GM19372 (cell line): ENCODE measurements around the gene CBLL2.
"Not testable (repeated sequence)": the region's sequence is repeated elsewhere in the genome, so short reads cannot be mapped to it uniquely, and the experiment has no call there.

ENCODE experiments used
- ATAC-seq: cut with Tn5 transposase; IDR thresholded peaks from one replicate; pipeline ENCODE4 v1.9.1; 2021; ENCODE audit warnings: mild to moderate bottlenecking, low read depth, moderate library complexity; ENCODE audit not compliant: unreplicated experiment

The CBLL2 gene, protein sequence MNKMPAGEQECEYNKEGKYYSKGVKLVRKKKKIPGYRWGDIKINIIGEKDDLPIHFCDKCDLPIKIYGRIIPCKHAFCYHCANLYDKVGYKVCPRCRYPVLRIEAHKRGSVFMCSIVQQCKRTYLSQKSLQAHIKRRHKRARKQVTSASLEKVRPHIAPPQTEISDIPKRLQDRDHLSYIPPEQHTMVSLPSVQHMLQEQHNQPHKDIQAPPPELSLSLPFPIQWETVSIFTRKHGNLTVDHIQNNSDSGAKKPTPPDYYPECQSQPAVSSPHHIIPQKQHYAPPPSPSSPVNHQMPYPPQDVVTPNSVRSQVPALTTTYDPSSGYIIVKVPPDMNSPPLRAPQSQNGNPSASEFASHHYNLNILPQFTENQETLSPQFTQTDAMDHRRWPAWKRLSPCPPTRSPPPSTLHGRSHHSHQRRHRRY

DNA sequence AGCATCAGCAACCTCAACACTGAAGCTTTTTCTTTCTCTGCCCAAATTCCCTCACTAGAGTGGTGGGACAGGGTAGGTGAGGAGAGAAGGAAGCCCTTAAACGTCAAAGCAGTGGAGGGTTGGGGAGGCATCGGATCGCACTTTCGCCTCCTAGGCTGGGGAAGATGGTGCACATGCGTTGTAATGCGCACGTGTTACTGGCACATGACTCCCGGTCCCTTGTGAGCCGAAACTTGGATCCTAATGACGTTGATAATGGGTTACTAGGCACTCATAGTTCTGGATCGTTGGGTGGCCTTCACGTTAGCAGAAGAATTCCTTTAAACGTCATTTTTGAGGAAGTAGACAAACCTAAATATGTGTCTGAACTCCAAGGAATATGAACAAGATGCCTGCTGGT, at the start of gene CBLL2:
Gene CBLL2, plus strand, starts transcription at position 301 of the 400 bp plus-strand sequence. Its CDS starts 79 bp downstream, at position 380.
- ATAC-seq = no peak

DNA sequence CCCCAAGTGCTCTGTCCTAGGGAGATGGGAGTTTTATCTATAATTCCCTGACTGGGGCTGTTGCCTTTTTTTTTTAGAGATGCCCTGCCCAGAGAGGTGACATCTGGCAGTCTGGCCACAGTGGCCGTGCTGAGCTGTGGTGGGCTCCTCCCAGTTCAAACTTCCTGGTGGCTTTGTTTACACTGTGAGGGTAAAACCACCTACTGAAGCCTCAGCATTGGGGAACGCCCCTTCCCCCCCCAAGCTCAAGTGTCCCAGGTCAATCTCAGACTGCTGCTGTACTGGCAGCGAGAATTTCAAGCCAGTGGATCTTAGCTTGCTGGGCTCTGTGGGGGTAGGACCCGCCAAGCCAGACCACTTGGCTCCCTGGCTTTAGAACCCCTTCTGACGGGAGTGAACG, 38.3 kb upstream of the CBLL2 start:
- ATAC-seq = no peak

DNA sequence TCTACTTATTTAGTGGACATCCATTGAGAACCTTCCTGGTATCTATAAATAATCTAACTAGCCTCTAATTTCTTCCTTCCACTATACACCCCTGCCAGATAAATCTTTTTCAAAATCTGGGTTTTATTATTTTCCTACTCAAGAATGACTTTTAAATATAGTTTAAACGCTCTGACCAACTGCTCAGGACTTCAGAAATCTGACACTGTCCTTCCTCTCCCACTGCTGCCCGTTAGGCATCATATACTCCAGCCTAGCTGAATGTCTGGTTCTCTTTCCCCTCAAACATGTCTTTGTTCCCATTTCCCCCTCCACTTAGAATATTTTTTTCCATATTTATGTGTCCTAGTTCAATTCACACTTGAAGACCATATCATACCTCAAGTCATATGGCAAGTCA, 35.2 kb upstream of the CBLL2 start:
- ATAC-seq = no peak

DNA sequence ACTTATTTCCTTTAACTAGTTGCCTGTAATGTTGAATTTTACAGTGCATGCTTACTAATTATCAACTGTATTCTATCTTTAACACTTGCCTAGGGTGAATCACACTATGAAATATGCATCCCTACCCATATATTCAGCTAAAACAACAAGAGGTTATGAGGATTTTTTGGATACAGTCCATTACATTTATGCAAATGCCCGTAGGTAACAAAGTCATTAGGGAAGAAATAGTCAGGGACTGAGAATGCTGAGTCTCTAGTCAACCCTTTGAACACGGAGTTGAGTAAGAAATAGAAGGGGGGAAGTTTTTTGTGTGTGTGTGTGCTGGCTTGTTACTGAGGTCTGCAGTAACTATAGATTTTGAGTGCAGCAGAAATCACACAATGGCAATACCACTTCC, 26.1 kb upstream of the CBLL2 start:
- ATAC-seq = no peak

DNA sequence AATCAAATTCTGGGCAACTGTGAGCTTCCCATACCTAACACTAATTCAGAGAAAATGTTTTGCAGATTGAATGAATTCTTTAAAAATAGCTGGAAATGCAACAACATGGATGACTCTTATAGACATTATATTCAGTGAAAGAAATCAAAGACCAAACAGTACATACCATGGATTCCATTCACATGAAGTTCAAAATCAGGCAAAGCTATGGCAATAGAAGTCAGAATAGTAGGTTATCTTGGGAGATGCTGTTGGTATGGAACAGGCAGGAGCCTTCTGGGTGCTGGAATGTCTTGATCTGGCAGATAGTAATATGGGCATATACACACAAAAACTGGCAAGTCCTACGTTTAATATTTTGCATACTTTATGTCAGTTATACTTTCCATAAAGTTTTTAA, 25.5 kb upstream of the CBLL2 start:
- ATAC-seq = no peak

DNA sequence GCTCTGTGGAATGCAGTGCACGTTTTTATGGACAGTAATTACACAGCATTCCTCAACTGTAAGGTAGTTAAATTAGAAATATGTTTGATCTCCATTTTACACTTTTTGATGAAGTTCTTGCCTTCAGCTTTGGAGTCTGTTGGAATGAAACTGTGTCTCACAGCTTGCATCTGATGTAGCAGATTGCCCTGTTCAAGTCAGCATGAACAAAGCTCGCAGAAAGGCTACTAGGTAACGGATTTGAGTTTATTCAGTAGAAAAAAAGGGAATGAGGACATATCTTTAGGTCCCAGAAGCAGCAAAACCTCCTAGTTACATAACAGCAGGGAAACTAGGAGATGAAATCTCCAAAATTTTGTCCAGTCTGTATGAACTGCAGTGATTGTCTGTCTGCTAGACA, 24.3 kb upstream of the CBLL2 start:
- ATAC-seq = no peak

DNA sequence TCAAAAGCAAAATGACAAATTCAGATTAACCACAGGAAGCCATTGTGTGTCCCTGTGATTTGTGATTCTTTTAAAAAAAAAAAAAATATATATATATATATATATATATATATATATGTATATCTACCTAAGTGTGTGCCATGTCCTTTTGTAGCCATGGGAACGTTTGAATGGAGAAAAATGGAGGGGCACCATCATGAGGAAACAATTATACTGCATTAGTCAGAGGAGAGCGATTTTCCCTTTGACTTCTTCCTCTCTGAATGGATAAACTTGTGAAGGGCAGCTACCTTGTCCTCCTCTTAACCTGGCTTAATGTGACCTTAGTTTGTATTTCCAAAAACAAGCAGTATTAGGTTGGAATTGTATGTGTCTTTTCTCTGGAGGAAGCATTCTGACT, 23.3 kb upstream of the CBLL2 start:
- no peak for ATAC-seq

DNA sequence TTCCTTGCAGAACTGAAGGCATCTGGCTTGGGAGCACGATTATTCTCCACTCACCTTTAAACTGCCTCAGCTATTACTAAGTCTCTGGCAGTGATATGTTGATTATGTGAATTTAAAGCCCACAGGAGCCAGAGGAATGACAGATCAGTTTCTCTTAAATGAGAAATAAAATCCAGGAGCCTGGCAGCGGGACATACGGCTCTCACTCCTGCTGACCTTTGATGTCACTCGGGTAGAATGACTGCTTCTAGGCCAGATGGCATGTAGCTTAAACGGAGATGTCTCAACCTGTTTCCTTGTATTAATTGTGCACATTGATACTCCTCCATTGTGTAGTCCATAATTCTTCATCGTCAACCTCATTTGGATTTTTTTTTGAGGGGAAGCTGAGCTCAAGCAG, 4.0 kb upstream of the CBLL2 start:
- no peak for ATAC-seq

DNA sequence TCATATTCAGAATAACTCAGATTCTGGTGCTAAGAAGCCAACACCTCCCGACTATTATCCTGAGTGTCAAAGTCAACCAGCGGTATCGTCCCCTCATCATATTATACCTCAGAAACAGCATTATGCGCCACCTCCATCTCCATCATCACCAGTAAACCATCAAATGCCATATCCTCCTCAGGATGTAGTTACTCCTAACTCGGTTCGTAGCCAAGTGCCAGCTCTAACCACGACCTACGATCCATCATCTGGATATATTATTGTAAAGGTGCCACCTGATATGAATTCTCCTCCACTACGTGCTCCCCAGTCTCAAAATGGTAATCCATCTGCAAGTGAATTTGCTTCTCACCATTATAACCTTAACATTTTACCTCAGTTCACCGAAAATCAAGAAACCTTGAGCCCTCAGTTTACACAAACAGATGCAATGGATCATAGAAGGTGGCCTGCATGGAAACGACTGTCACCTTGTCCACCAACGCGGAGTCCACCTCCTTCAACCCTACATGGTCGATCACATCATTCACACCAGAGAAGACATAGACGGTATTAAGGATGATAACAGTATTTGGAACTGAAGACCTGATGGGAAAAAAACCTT, 1.1 kb downstream of the CBLL2 start:
- no peak for ATAC-seq

DNA sequence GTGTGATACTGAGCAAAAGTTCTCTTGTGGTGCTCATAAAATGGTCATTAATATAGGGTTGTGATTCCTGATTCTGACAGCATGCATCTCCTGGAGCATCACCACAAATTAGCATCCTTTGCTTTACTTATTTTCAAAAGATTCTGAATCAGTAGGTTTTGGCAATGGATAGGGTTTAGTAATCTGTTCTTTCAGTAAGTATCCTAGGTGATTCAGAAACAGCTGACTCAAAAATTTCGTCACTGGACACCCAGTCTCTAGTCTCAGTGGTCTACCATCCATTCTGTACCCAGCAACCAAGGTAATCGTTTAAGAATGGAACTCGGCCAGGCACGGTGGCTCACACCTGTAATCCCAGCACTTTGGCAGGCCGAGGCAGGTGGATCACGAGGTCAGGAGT, 4.1 kb downstream of the CBLL2 start:
- ATAC-seq = no peak

DNA sequence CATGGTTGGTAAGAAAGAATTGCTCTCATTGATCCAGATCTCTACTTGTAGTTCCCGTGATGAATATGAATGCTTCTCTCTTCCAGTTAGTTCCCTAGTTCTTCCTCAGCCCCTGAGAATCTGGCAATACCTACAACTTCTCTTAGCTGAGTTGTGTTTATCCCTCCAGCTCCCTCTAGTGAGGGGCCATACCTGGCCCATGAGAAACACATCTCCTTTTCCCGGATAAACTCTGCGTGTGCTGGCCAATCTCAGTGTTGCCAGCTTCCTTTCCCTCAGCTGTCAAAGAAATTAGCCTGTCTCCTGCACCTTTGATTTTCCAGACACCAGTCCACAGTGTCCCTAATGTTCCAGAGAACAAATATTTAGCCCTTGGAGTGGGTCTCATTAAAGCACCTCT, 5.7 kb downstream of the CBLL2 start:
- no peak for ATAC-seq

DNA sequence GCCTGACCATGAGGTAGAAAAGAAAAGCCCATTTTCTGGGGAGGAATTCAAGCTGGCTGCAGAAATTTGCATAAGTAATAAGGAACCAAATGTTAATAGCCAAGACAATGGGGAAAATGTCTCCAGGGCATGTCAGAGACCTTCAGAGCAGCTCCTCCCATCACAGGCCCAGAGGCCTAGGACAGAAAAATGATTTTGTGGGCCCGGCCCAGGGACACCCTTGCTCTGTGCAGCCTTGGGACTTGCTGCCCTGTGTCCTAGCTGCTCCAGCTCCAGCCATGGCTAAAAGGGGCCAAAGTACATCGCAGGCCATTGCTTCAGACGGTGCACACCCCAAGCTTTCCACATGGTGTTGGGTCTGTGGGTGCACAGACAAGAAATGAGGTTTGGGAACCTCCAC, 16.5 kb downstream of the CBLL2 start:
- not testable (repeated sequence) for ATAC-seq

DNA sequence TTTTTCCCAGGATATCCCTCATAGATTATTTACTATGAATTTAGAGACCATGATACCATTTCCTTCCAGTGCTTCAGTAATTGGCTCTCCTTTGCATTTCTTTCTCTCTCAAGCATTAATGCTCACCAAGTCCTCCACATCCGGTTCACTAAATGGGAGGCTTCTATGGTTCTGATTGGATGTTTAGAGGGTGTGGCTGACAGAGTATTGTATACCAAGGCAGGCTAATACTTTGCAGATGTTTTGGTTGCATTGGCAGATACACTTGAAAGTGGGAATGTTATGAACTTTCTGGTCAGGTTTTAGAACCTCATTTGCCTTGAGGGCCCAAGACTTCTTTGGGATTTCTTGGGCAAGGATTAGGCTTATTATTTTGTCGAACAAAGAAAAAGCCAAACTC, 24.2 kb downstream of the CBLL2 start:
- no peak for ATAC-seq

DNA sequence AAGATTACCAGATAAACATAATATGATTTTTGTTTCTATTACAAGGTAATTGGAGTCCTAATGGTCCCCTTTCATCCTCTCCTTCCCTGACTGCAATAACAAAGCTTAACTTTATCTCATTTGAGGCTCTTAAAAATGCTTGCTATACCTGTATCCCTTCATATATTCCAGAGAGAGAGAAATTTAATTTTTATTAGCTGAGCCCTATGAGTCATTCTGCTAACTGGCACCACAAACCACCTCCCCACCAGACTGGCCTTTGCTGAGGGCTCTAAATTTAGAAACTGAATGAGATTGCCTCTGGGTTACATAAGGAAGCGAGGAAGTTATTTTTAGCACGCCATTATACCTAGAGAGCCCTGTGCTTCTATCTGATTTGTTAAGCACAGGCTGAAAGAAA, 27.4 kb downstream of the CBLL2 start:
- no peak for ATAC-seq

DNA sequence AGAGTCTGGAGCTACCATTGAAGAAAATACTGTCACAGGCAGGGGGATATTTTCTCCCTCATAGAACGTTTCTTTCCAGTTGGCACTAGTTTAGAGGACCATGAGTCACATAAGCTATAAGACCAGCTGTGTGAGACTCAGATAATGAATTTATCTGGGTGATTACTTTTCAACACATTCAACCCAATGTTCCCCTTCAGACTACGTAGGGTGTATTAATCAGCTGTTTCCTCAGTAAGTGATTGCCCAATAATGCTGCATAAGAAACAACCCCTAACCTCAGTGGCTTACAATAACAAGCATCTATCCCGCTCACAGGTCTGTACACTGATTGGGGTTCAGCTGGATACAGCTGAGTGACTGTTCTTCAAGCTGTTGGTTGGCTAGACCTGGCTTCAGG, 38.1 kb downstream of the CBLL2 start:
- ATAC-seq = no peak

DNA sequence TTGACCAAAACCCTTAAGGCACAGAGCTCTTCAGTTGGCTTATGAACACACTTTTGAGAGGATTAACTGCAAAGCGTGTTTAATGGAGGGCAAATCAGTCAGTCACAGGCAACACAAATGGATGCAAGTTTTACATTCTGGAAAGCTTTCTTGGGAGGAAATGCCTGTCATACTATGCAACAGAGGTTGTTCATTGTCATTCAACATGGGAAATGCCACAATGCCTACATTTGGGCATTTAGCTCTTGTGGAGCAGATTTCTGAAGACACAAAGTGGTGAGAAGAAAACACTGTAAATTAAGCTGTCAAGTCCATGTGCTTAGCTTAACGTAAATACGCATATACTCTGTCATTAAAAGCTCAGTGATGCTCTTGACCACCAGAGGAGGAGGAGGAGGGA, 41.1 kb downstream of the CBLL2 start:
- no peak for ATAC-seq

DNA sequence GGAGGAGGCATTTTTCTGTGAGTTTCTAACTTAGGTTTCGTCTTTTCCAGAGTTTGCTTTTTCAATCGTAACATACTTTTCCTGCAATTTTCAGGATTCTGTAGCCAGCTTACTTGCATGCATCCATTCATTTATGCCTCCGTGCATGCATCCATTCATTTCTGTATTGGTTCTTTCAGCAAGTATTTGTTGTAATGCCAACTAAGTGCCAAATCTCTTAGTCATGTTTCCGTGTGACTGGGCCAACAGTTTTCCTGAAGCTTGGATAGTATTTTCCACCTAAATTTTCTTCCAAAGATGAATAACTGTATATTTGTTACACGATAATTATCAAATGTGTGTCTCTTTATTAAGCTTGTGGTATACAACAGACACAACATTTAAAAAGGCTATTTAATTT, 41.5 kb downstream of the CBLL2 start:
- ATAC-seq = no peak

DNA sequence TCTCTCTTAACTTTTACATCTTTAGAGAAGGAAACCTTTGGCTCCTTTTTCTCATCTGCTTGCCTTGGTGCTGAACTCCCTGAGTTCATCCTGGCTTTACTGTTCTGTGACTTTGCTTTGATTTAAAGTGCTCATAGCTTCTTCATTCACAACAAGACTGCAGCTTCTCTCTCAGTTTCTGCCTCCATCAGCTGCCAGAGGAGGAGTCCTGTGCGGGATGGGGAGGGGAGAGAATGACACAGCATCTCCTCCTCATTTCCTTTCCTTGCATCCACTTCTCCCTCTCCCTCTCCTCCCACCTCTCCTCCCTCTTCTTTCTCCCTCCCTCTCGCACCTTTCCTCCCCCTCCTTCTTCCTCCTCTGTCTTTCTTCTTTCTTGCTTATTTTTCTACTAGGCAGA, 42.0 kb downstream of the CBLL2 start:
- ATAC-seq = no peak

DNA sequence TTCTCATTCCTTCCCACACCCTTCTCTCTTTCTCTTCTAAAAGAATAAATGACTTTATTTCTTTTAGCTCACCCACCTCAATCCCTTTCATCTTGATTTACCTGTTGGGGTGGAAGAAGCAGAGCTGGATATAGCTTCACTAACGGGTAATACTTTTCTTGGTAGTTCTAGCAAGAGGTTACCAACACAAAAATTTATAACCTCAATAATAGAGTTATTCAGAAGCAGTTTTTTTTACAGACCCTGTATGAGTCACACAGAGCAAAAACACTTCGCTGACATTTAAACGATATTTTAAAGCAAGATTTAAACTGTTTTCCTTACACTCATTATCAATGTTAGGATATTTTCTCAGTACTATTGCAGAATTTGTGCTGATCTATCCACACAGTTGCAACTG, 42.4 kb downstream of the CBLL2 start:
- no peak for ATAC-seq

DNA sequence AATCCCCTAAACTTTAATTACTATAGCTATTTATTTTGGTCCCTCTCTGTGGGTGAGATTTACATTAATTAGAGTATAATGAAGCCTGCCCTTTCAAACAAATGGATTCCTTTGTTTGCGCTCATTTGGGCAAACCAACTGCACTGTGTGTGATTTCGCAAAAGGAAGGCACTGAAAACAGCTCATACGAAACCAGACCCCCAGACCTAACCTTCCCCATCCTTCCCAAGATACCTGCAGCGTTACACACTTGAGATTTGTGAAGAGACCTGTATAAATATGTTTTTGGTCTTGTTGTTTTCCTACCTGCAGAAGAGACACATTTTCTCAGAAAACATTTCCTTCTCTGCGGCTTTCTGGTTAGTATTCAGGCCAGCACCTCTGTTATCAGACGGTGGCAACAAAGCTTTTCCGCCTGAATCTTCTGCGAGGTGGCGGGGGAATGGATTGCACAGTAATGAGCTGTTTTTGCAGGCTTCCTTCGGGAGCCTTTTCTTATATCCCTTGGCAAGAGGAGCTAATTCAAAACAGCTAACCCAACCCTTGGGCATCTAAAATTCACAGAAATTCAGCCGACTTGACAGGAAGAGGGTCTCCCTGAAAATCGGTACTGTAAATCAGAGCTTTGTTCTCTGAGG, 47.6 kb downstream of the CBLL2 start:
- ATAC-seq = no peak

DNA sequence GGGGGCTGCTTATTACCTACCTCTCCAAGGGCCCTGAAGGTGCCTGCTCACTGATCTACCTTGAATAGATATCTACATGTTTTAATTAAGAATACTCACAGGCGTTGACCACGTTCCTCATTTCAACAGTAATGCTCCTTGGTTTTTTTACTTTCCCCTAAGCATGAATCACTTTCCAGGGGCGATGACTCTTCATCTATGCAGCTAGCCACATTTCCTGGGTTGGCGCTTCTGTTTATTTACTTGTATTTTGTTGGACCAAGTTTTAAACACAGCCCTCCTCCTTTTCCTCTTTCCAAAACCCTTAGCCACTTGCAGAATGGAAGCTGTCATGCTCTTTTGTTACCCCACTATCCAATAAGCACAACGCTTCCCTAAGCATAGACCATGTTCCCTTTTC, 50.8 kb downstream of the CBLL2 start:
- no peak for ATAC-seq
